HEK293 (cell line): Measurements from ENCODE around the gene DHPS.

Experiments used
- CTCF ChIA-PET: fragments of 350-600 bp; formaldehyde crosslinking; extraction: SDS; loops from one replicate; lab custom pipeline; 2021; ENCODE audit warnings: antibody characterized with exemption; lab: Yijun Ruan, JAX
- POLR2A ChIA-PET: fragments of 300-600 bp; formaldehyde crosslinking; extraction: SDS; loops from one replicate; lab custom pipeline; 2020; ENCODE audit warnings: antibody characterized with exemption, inconsistent platforms; lab: Yijun Ruan, JAX
- H3K27ac ChIP-seq: fragments of 200-500 bp; sonication (Bioruptor generic); 2 replicates; pipeline ENCODE4 v1.5.1; 2014; ENCODE audit warnings: low read depth, low read length, control low read depth, inconsistent platforms; ENCODE audit errors: extremely low read depth
- H3K36me3 ChIP-seq, 2 experiments: fragments of 200-500 bp in 1 of 2; sonication (Bioruptor generic) in 1 of 2; 1 replicate in 1 of 2; 2 replicates in 1 of 2; pipeline ENCODE4 v1.5.1; 2014 to 2017; ENCODE audit warnings: inconsistent platforms in 2 of 2, low read length in 2 of 2; ENCODE audit not compliant: control insufficient read depth in 2 of 2, insufficient read depth in 1 of 2
- H3K4me1 ChIP-seq: fragments of 200-500 bp; sonication (Bioruptor generic); 2 replicates; pipeline ENCODE4 v1.5.1; 2014; ENCODE audit warnings: mild to moderate bottlenecking, low read length, inconsistent platforms; ENCODE audit not compliant: control insufficient read depth, insufficient read depth
- H3K4me3 ChIP-seq: 2 replicates; pipeline ENCODE4 v1.5.1; 2011; ENCODE audit warnings: low read depth, mild to moderate bottlenecking, control low read depth, low read length, moderate library complexity
- H3K9me3 ChIP-seq: fragments of 200-500 bp; sonication (Bioruptor generic); 2 replicates; pipeline ENCODE4 v1.5.1; 2014; ENCODE audit warnings: low read depth, low read length, inconsistent platforms; ENCODE audit not compliant: control insufficient read depth, insufficient read depth
- KLF16 ChIP-seq: fragments of 450-650 bp; formaldehyde crosslinking; IDR thresholded peaks from 2 replicates; pipeline ENCODE4 v1.5.1; 2017; ENCODE audit warnings: missing biosample characterization, missing genetic modification characterization
- KLF7 ChIP-seq: fragments of 450-650 bp; formaldehyde crosslinking; IDR thresholded peaks from 2 replicates; pipeline ENCODE4 v1.5.1; 2016; ENCODE audit warnings: missing biosample characterization, missing genetic modification characterization, borderline replicate concordance
- KLF8 ChIP-seq: fragments of 450-650 bp; formaldehyde crosslinking; IDR thresholded peaks from 2 replicates; pipeline ENCODE4 v1.5.1; 2016; ENCODE audit warnings: missing biosample characterization, missing genetic modification characterization
- SP2 ChIP-seq: fragments of 450-650 bp; formaldehyde crosslinking; IDR thresholded peaks from 2 replicates; pipeline ENCODE4 v1.5.1; 2016; ENCODE audit warnings: missing biosample characterization, missing genetic modification characterization
- SP3 ChIP-seq: fragments of 450-650 bp; formaldehyde crosslinking; IDR thresholded peaks from 2 replicates; pipeline ENCODE4 v1.5.1; 2016; ENCODE audit warnings: missing biosample characterization, missing genetic modification characterization
- ZBTB49 ChIP-seq: fragments of 450-650 bp; formaldehyde crosslinking; IDR thresholded peaks from 2 replicates; pipeline ENCODE4 v1.5.1; 2016; ENCODE audit warnings: missing biosample characterization, missing genetic modification characterization, low read depth
- ZNF121 ChIP-seq: fragments of 450-650 bp; formaldehyde crosslinking; IDR thresholded peaks from 2 replicates; pipeline ENCODE4 v1.5.1; 2016; ENCODE audit warnings: missing biosample characterization, missing genetic modification characterization
- ZNF335 ChIP-seq: fragments of 450-650 bp; formaldehyde crosslinking; conservative IDR thresholded peaks from 2 replicates; pipeline ENCODE4 v1.5.1; 2016; ENCODE audit warnings: missing biosample characterization, missing genetic modification characterization
- ZNF341 ChIP-seq: fragments of 450-650 bp; formaldehyde crosslinking; IDR thresholded peaks from 2 replicates; pipeline ENCODE4; 2016; ENCODE audit warnings: low read depth, missing biosample characterization, missing genetic modification characterization
- ZNF623 ChIP-seq: fragments of 450-650 bp; formaldehyde crosslinking; IDR thresholded peaks from 2 replicates; pipeline ENCODE4 v1.5.1; 2016; ENCODE audit warnings: missing biosample characterization, missing genetic modification characterization
- TF ChIP-seq, protein P1 (sequence below): fragments of 450-650 bp; formaldehyde crosslinking; IDR thresholded peaks from 2 replicates; pipeline ENCODE4 v1.5.1; 2016; ENCODE audit warnings: missing biosample characterization, missing genetic modification characterization
- TF ChIP-seq, protein P2 (sequence below): fragments of 450-650 bp; formaldehyde crosslinking; optimal IDR thresholded peaks from 2 replicates; pipeline ENCODE3; 2016; ENCODE audit warnings: missing biosample characterization, mild to moderate bottlenecking, missing genetic modification characterization
- TF ChIP-seq, protein P3 (sequence below): fragments of 450-650 bp; formaldehyde crosslinking; IDR thresholded peaks from 2 replicates; pipeline ENCODE4 v1.5.1; 2016; ENCODE audit warnings: missing biosample characterization, missing genetic modification characterization, borderline replicate concordance
- TF ChIP-seq, protein P4 (sequence below): fragments of 450-650 bp; formaldehyde crosslinking; IDR thresholded peaks from 2 replicates; pipeline ENCODE4 v1.5.1; 2016; ENCODE audit warnings: missing biosample characterization, missing genetic modification characterization

Gene DHPS

DNA sequence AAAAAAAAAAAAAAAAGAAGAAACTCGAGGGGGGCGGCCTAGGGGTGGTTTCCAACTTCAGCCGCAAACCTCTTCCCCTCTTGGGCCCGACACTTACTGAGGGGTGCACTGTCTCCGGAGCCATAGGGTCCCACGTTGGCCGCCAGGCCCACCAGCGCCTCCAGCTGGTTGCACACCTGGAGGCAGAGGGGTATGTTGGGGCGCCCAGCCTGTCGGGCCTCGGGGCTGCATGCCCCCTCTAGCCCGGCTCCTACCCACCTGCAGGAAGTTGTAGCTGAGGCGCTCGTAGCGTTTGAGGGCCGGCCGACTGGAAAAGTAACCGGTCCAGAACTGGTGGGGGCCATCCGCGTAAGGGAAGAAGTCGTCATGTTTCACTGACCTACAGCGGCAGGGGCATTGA, 23.7 kb downstream of the DHPS start:
- H3K36me3 ChIP-seq, result peaks cover 16 to 62% of the 10 kb centered on the region in 2 experiments; a peak in 2 of 3 replicates
- ChIA-PET CTCF (interaction anchor here (0.7 to 1.3 kb wide), 3 partner anchors 8 to 19 kb away, joined by 4 read pairs; no protein-coding TSS in a partner anchor), POLR2A (no interaction called here)
- TF ChIP-seq, protein P1, sequence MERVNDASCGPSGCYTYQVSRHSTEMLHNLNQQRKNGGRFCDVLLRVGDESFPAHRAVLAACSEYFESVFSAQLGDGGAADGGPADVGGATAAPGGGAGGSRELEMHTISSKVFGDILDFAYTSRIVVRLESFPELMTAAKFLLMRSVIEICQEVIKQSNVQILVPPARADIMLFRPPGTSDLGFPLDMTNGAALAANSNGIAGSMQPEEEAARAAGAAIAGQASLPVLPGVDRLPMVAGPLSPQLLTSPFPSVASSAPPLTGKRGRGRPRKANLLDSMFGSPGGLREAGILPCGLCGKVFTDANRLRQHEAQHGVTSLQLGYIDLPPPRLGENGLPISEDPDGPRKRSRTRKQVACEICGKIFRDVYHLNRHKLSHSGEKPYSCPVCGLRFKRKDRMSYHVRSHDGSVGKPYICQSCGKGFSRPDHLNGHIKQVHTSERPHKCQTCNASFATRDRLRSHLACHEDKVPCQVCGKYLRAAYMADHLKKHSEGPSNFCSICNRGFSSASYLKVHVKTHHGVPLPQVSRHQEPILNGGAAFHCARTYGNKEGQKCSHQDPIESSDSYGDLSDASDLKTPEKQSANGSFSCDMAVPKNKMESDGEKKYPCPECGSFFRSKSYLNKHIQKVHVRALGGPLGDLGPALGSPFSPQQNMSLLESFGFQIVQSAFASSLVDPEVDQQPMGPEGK (tag by site-specific recombination), result no peak
- no peak for TF ChIP-seq ZNF341 (tag by site-specific recombination)
- no peak for TF ChIP-seq KLF7 (tag by site-specific recombination)
- H3K9me3 ChIP-seq, result no peaks in the 10 kb centered on the region
- no peaks in the 10 kb centered on the region for H3K4me1 ChIP-seq
- H3K4me3 ChIP-seq, result no peak overlapping the region
- H3K27ac ChIP-seq, result no peak overlapping the region

DNA sequence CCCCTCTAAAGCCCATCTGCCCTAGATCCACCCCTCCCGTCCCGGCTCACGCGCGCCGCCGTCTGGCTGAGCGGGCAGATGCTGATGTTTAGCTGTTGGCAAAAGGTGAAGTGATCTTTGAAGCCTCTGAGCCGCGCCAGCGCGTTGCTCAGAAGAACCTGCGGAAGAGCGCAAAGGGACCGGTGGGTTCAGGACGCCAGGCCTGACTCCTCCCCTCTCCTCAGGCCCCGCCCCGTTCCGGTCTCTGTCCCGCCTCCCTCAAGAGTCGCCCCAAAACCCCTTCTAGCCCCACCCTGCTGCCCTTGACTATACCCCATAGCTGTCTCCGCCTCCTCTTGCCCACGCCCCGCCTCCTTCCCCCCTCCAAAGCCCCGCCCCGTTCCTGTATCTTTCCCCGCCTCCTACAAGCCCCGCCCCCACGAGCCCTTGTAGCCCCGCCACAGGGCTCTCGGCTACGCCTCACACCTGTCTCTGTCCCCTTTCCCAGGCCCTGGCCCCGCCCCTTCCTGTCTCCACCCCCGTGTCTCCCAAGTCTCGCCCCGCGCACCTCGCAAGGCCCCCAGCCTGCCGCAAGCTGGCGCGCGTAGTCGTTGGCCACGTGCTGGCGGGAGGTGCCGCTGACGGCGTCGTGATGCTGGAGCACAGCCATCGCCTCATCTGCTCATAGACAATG, 24.6 kb downstream of the DHPS start:
- TF ChIP-seq KLF8 (tag by site-specific recombination) (0 out of 2 replicates have a peak, but pooled peaks have one; percentile 9), ZNF623 (tag by site-specific recombination) (no peak), SP3 (peak; percentile 38; the same call in 1 of the 2 replicates), ZNF121 (tag by site-specific recombination) (no peak), ZNF335 (tag by site-specific recombination) (no peak), ZBTB49 (no peak), KLF16 (no peak), SP2 (tag by site-specific recombination) (peak; percentile 29; the same call in 1 of the 2 replicates)
- TF ChIP-seq, protein P2, sequence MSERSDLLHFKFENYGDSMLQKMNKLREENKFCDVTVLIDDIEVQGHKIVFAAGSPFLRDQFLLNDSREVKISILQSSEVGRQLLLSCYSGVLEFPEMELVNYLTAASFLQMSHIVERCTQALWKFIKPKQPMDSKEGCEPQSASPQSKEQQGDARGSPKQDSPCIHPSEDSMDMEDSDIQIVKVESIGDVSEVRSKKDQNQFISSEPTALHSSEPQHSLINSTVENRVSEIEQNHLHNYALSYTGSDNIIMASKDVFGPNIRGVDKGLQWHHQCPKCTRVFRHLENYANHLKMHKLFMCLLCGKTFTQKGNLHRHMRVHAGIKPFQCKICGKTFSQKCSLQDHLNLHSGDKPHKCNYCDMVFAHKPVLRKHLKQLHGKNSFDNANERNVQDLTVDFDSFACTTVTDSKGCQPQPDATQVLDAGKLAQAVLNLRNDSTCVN (tag by site-specific recombination), result no peak
- TF ChIP-seq, protein P3, sequence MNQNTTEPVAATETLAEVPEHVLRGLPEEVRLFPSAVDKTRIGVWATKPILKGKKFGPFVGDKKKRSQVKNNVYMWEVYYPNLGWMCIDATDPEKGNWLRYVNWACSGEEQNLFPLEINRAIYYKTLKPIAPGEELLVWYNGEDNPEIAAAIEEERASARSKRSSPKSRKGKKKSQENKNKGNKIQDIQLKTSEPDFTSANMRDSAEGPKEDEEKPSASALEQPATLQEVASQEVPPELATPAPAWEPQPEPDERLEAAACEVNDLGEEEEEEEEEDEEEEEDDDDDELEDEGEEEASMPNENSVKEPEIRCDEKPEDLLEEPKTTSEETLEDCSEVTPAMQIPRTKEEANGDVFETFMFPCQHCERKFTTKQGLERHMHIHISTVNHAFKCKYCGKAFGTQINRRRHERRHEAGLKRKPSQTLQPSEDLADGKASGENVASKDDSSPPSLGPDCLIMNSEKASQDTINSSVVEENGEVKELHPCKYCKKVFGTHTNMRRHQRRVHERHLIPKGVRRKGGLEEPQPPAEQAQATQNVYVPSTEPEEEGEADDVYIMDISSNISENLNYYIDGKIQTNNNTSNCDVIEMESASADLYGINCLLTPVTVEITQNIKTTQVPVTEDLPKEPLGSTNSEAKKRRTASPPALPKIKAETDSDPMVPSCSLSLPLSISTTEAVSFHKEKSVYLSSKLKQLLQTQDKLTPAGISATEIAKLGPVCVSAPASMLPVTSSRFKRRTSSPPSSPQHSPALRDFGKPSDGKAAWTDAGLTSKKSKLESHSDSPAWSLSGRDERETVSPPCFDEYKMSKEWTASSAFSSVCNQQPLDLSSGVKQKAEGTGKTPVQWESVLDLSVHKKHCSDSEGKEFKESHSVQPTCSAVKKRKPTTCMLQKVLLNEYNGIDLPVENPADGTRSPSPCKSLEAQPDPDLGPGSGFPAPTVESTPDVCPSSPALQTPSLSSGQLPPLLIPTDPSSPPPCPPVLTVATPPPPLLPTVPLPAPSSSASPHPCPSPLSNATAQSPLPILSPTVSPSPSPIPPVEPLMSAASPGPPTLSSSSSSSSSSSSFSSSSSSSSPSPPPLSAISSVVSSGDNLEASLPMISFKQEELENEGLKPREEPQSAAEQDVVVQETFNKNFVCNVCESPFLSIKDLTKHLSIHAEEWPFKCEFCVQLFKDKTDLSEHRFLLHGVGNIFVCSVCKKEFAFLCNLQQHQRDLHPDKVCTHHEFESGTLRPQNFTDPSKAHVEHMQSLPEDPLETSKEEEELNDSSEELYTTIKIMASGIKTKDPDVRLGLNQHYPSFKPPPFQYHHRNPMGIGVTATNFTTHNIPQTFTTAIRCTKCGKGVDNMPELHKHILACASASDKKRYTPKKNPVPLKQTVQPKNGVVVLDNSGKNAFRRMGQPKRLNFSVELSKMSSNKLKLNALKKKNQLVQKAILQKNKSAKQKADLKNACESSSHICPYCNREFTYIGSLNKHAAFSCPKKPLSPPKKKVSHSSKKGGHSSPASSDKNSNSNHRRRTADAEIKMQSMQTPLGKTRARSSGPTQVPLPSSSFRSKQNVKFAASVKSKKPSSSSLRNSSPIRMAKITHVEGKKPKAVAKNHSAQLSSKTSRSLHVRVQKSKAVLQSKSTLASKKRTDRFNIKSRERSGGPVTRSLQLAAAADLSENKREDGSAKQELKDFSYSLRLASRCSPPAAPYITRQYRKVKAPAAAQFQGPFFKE, result no peak
- TF ChIP-seq, protein P4, sequence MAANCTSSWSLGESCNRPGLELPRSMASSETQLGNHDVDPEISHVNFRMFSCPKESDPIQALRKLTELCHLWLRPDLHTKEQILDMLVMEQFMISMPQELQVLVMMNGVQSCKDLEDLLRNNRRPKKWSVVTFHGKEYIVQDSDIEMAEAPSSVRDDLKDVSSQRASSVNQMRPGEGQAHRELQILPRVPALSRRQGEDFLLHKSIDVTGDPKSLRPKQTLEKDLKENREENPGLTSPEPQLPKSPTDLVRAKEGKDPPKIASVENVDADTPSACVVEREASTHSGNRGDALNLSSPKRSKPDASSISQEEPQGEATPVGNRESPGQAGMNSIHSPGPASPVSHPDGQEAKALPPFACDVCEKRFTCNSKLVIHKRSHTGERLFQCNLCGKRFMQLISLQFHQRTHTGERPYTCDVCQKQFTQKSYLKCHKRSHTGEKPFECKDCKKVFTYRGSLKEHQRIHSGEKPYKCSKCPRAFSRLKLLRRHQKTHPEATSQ (tag by site-specific recombination), result no peak
- ChIA-PET CTCF (interaction anchor here (0.7 to 1.3 kb wide), 3 partner anchors 9 to 20 kb away, joined by 4 read pairs; no protein-coding TSS in a partner anchor), POLR2A (interaction anchor here (0.5 kb wide), 1 partner anchor 24 kb away, joined by 3 read pairs; no protein-coding TSS in a partner anchor)
- no peaks in the 10 kb centered on the region for H3K4me1 ChIP-seq
- H3K36me3 ChIP-seq, result peaks cover 9 to 58% of the 10 kb centered on the region in 2 experiments; a peak in 2 of 3 replicates
- H3K9me3 ChIP-seq, result no peaks in the 10 kb centered on the region
- H3K27ac ChIP-seq, result no peak overlapping the region
- H3K4me3 ChIP-seq, result no peak overlapping the region
